Stomach (tissue), 9 donors: ENCODE data around the gene SYDE1. TPM values are rescaled to one million over a fixed set of nuclear protein-coding genes. Genes with fewer than 3 reads are reported as not detected.

Source experiments
- DNase-seq, 2 donors: peaks; one replicate each; pipeline versions ENCODE4 v3.0.0 to v3.0.0-alpha.2; 2013 to 2019
- H3K27ac ChIP-seq, 5 donors: fragments of 200-600 bp in 4 of 5; sonication (generic) in 4 of 5; one replicate each; pipeline ENCODE4 v1.5.1; 2013 to 2019; ENCODE audit warnings: mild to moderate bottlenecking in 1 of 5, moderate library complexity in 1 of 5
- H3K27me3 ChIP-seq, 3 donors: fragments of 200-600 bp; sonication (generic); one replicate each; pipeline ENCODE4 v1.5.1; 2017 to 2019; ENCODE audit warnings: mixed run types in 1 of 3
- H3K36me3 ChIP-seq, 4 donors: fragments of 200-600 bp; sonication (generic); 1 replicate in 3 of 4; 2 replicates in 1 of 4; pipeline ENCODE4 v1.5.1; 2016 to 2019
- H3K4me1 ChIP-seq, 4 donors: fragments of 200-600 bp; sonication (generic); one replicate each; pipeline ENCODE4 v1.5.1; 2016 to 2019
- H3K4me3 ChIP-seq, 4 donors: fragments of 200-600 bp; sonication (generic) in 3 of 4; one replicate each; pipeline ENCODE4 v1.5.1; 2016 to 2019; ENCODE audit warnings: mild to moderate bottlenecking in 1 of 4
- H3K9me3 ChIP-seq, 4 donors: fragments of 200-600 bp; sonication (generic); one replicate each; pipeline ENCODE4 v1.5.1; 2016 to 2019
- EP300 ChIP-seq: sonication (generic); formaldehyde crosslinking; IDR thresholded peaks from one replicate; pipeline ENCODE4 v1.6.1; 2017; ENCODE audit warnings: antibody characterized with exemption
- POLR2A ChIP-seq, 4 donors: fragments of 450-650 bp; IDR thresholded peaks; one replicate each; pipeline ENCODE4 v1.6.1; 2016; ENCODE audit warnings: antibody characterized with exemption in 4 of 4, control low read depth in 2 of 4, mild to moderate bottlenecking in 1 of 4, moderate library complexity in 1 of 4
- POLR2AphosphoS5 ChIP-seq, 3 donors: sonication (generic); formaldehyde crosslinking; IDR thresholded peaks; one replicate each; pipeline ENCODE4 v1.6.1; 2016; ENCODE audit warnings: antibody characterized with exemption in 3 of 3
- WGBS, 5 donors: extraction: QIAGEN DNeasy Blood & Tissue Kit in 3 of 5; methylation state at CpG; one replicate each; pipeline versions ENCODE4 v1.1.5 to v1.1.7; 2013 to 2018; 5-methylcytosine and 5-hydroxymethylcytosine counted together
- intact Hi-C: fragments of 100-400 bp; cut with DNase I; formaldehyde crosslinking; loops from one replicate; pipeline ENCODE4 v1.15.1; 2023; ENCODE audit warnings: low total_unique reads
- polyA plus RNA-seq, 3 donors: library from polyadenylated mRNA; stranded (reverse); fragments of 200-250 nt; gene quantifications; one replicate each; pipeline ENCODE4 v1.2.3, GENCODE V29; 2013
- total RNA-seq, 5 donors: library from RNA; depleted of rRNA; stranded (reverse); fragments of >200 nt; gene quantifications; one replicate each; pipeline versions ENCODE4 v1.1.0 to v1.2.3, GENCODE V29; 2014 to 2016
- TF ChIP-seq, protein P1 (sequence below), 7 experiments: fragments of 450-650 bp in 4 of 7; fragments of 200-600 bp in 3 of 7; sonication (generic) in 3 of 7; IDR thresholded peaks; one replicate each; pipeline ENCODE4 v1.5.1; 2016 to 2019; ENCODE audit warnings: antibody characterized with exemption in 7 of 7, control low read depth in 2 of 7, mild to moderate bottlenecking in 1 of 7
- donor health status: healthy with polysubstance abuse.
- donor health status: Bipolar disorder and iron deficiency.
- donor health status: healthy.

SYDE1 gene
- total and polyA plus RNA-seq, 8 donors, result 2.0 to 19.6 (median 9.6) TPM

DNA sequence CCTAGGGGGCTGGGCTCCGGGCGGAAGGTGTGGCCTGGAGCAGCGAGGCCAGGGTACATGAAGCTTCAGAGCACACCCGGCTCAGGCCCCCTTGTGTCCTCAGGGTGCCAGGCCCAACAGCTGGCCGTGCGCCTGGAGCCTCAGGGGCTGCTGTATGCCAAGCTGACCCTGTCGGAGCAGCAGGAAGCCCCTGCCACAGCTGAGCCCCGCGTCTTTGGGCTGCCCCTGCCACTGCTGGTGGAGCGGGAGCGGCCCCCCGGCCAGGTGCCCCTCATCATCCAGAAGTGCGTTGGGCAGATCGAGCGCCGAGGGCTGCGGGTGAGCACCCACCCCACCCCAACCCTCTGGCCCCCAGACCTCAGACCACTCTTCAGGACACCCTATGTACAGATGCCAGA is 3.2 kb downstream of the SYDE1 start:
- WGBS, 5 donors, result 91 to 95% (median 92%) methylated on average over 13 to 17 of the region's 17 CpGs; no CpG with 5 or more reads in 1 of the 5 donors
- TF ChIP-seq, protein P1, sequence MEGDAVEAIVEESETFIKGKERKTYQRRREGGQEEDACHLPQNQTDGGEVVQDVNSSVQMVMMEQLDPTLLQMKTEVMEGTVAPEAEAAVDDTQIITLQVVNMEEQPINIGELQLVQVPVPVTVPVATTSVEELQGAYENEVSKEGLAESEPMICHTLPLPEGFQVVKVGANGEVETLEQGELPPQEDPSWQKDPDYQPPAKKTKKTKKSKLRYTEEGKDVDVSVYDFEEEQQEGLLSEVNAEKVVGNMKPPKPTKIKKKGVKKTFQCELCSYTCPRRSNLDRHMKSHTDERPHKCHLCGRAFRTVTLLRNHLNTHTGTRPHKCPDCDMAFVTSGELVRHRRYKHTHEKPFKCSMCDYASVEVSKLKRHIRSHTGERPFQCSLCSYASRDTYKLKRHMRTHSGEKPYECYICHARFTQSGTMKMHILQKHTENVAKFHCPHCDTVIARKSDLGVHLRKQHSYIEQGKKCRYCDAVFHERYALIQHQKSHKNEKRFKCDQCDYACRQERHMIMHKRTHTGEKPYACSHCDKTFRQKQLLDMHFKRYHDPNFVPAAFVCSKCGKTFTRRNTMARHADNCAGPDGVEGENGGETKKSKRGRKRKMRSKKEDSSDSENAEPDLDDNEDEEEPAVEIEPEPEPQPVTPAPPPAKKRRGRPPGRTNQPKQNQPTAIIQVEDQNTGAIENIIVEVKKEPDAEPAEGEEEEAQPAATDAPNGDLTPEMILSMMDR (IDR thresholded peaks at IDR 0.05), result no peak
- TF ChIP-seq POLR2A (IDR thresholded peaks at IDR 0.05), result no peak
- TF ChIP-seq POLR2AphosphoS5 (IDR thresholded peaks at IDR 0.05), result no peak
- no peak for TF ChIP-seq EP300
- H3K27me3 ChIP-seq, result peaks cover 0 to 38% (median 5%) of the 10 kb centered on the region in 3 donors
- intact Hi-C loops, result no loop called here
- peaks cover 5 to 65% (median 58%) of the 10 kb centered on the region in 4 donors for H3K36me3 ChIP-seq
- H3K4me1 ChIP-seq, result peaks cover 7 to 41% (median 24%) of the 10 kb centered on the region in 4 donors
- no peak overlapping the region for H3K27ac ChIP-seq
- no peak for DNase-seq
- H3K4me3 ChIP-seq, result no peak overlapping the region
- no peaks in the 10 kb centered on the region for H3K9me3 ChIP-seq

DNA sequence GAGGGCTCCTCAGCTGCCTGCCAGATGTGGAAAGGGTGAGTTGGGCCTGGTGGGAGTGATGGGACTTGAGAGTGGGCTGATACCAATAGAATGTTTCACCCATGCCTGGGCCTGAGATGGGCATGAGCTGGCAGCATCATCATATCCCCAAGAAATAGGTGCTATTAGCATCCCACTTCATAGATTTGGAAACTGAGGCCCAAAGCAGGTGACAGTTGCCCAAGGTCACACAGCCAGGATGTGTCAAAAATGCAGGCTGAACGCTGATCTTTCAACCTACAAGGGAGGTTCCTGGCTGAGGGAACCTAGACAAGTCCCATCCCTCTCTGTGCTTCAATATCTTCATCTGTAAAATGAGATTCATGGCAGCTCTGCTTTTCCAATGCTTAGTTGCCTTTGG is 4.6 kb downstream of the SYDE1 start:
- Histone ChIP-seq H3K9me3 (no peaks in the 10 kb centered on the region), H3K4me3 (no peak overlapping the region), H3K27ac (no peak overlapping the region), H3K27me3 (peaks cover 0 to 25% (median 5%) of the 10 kb centered on the region in 3 donors), H3K4me1 (peaks cover 7 to 42% (median 24%) of the 10 kb centered on the region in 4 donors), H3K36me3 (peaks cover 18 to 78% (median 72%) of the 10 kb centered on the region in 4 donors)
- TF ChIP-seq EP300 (no peak), POLR2A (IDR thresholded peaks at IDR 0.05) (no peak), POLR2AphosphoS5 (IDR thresholded peaks at IDR 0.05) (no peak)
- TF ChIP-seq, protein P1 (IDR thresholded peaks at IDR 0.05), result no peak
- intact Hi-C loops, result no loop called here
- WGBS, 5 donors, result 89 to 100% (median 94%) methylated on average over 1 of the region's 1 CpG
- DNase-seq, result no peak

DNA sequence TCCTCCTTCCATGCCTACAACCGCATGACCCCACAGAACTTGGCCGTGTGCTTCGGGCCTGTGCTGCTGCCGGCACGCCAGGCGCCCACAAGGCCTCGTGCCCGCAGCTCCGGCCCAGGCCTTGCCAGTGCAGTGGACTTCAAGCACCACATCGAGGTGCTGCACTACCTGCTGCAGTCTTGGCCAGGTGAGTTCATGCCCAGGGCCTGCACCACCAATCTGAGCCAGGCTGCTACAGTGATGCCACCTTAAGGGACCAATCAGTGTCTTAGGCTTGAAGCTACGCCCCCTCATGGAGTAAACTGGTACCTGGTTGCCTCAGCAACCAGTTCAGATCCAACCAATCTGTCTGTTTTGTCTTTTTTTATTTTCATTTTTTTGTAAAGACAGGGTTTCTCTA is 5.2 kb downstream of the SYDE1 start:
- TF ChIP-seq POLR2A (IDR thresholded peaks at IDR 0.05), result no peak
- TF ChIP-seq EP300, result no peak
- TF ChIP-seq, protein P1 (IDR thresholded peaks at IDR 0.05), result no peak
- TF ChIP-seq POLR2AphosphoS5 (IDR thresholded peaks at IDR 0.05), result no peak
- DNase-seq, result no peak
- H3K36me3 ChIP-seq, result peaks cover 24 to 84% (median 78%) of the 10 kb centered on the region in 4 donors
- WGBS, 5 donors, result 82 to 94% (median 89%) methylated on average over 10 to 11 of the region's 11 CpGs
- H3K4me3 ChIP-seq, result no peak overlapping the region
- no peak overlapping the region for H3K27ac ChIP-seq
- H3K9me3 ChIP-seq, result no peaks in the 10 kb centered on the region
- intact Hi-C loops, result no loop called here
- H3K27me3 ChIP-seq, result peaks cover 0 to 19% (median 4%) of the 10 kb centered on the region in 3 donors
- H3K4me1 ChIP-seq, result peaks cover 7 to 38% (median 22%) of the 10 kb centered on the region in 4 donors

DNA sequence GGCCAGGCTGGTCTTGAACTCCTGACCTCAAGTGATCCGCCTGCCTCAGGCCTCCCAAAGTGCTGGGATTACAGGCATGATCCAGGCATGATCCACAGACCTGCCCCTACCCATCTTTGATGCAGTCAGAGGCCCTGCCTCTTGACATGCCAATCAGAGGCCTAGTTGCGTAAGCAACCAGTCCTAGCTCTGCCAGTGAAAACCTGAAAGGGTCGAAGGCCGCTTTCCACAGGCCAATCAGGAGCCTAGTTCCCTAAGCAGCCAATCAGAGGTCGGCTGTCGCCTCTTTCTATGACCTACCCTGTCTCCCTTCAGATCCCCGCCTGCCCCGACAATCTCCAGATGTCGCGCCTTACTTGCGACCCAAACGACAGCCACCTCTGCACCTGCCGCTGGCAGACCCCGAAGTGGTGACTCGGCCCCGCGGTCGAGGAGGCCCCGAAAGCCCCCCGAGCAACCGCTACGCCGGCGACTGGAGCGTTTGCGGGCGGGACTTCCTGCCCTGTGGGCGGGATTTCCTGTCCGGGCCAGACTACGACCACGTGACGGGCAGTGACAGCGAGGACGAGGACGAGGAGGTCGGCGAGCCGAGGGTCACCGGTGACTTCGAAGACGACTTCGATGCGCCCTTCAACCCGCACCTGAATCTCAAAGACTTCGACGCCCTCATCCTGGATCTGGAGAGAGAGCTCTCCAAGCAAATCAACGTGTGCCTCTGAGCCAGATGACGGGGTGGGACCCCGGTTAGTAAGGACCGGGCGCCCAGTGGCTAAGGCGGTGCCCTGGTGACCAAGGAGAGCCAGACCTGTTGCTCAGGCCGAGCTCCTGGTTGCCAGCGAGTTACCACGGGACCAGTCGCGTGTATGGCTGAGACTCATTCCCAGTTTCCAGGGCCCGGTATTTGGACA is 6.3 kb downstream of the SYDE1 start:
- intact Hi-C loops, result no loop called here
- Histone ChIP-seq H3K27ac (peak overlapping the region in 3 of 5 donors; percentile 20 to 71 (median 61)), H3K4me3 (no peak overlapping the region), H3K9me3 (no peaks in the 10 kb centered on the region), H3K27me3 (peaks cover 0 to 8% (median 0%) of the 10 kb centered on the region in 3 donors), H3K36me3 (peaks cover 35 to 96% (median 89%) of the 10 kb centered on the region in 4 donors), H3K4me1 (peaks cover 6 to 26% (median 16%) of the 10 kb centered on the region in 4 donors)
- WGBS, 5 donors, result 89 to 93% (median 91%) methylated on average over 51 to 58 of the region's 58 CpGs
- TF ChIP-seq EP300 (no peak), POLR2AphosphoS5 (IDR thresholded peaks at IDR 0.05) (no peak), POLR2A (IDR thresholded peaks at IDR 0.05) (no peak)
- TF ChIP-seq, protein P1 (IDR thresholded peaks at IDR 0.05), result no peak
- DNase-seq, result no peak
